Keratinocyte (primary cell): Measurements from ENCODE around the gene DPYD. TPM values are rescaled to one million over a fixed set of nuclear protein-coding genes. Genes with fewer than 3 reads are reported as not detected.

Source experiments
- DNase-seq: peaks from one replicate; pipeline ENCODE4 v3.0.0-alpha.2; 2011; ENCODE audit warnings: low read depth, missing footprints, low spot score
- FAIRE-seq: peaks from 2 replicates; lab custom pipeline; 2011; peaks lifted over from hg19 to GRCh38; lab: Jason Lieb, UNC
- H2AFZ ChIP-seq: 2 replicates; pipeline ENCODE4 v1.6.0; 2012; ENCODE audit warnings: low read length, control low read depth, inconsistent platforms; ENCODE audit not compliant: control insufficient read depth
- H3K27ac ChIP-seq: 2 replicates; pipeline ENCODE4 v1.5.1; 2011; ENCODE audit warnings: low read length; ENCODE audit not compliant: control insufficient read depth, insufficient read depth
- H3K27me3 ChIP-seq: 3 replicates; pipeline ENCODE4 v1.6.0; 2011; ENCODE audit warnings: low read length; ENCODE audit not compliant: control insufficient read depth, insufficient read depth; ENCODE audit errors: extremely low read depth
- H3K36me3 ChIP-seq, 2 experiments: 2 replicates in 1 of 2; 3 replicates in 1 of 2; pipeline ENCODE4 v1.5.1; 2011; ENCODE audit warnings: low read length in 2 of 2, mild to moderate bottlenecking in 1 of 2; ENCODE audit not compliant: control insufficient read depth in 2 of 2, insufficient read depth in 2 of 2; ENCODE audit errors: extremely low read depth in 1 of 2
- H3K4me1 ChIP-seq: 3 replicates; pipeline ENCODE4 v1.5.1; 2011; ENCODE audit warnings: low read length; ENCODE audit not compliant: control insufficient read depth, insufficient read depth; ENCODE audit errors: extremely low read depth
- H3K4me2 ChIP-seq: 3 replicates; pipeline ENCODE4 v1.6.0; 2011; ENCODE audit warnings: low read depth, low read length; ENCODE audit not compliant: control insufficient read depth, insufficient read depth; ENCODE audit errors: extremely low read depth
- H3K4me3 ChIP-seq, 3 experiments: fragments of 200-600 bp in 1 of 3; sonication (generic) in 1 of 3; 2 replicates in 2 of 3; 3 replicates in 1 of 3; pipeline ENCODE4 v1.5.1; 2011 to 2016; ENCODE audit warnings: low read length in 3 of 3, mild to moderate bottlenecking in 3 of 3, control low read depth in 2 of 3, inconsistent platforms in 1 of 3, low read depth in 1 of 3, mixed read lengths in 1 of 3, mixed run types in 1 of 3, moderate library complexity in 1 of 3; ENCODE audit not compliant: control insufficient read depth in 2 of 3, insufficient read depth in 2 of 3; ENCODE audit errors: extremely low read depth in 1 of 3
- H3K79me2 ChIP-seq: 2 replicates; pipeline ENCODE4 v1.6.0; 2012; ENCODE audit warnings: low read length; ENCODE audit not compliant: control insufficient read depth, insufficient read depth
- H3K9ac ChIP-seq: 3 replicates; pipeline ENCODE4 v1.6.0; 2011; ENCODE audit warnings: low read length; ENCODE audit not compliant: control insufficient read depth, insufficient read depth; ENCODE audit errors: extremely low read depth
- H3K9me1 ChIP-seq: 3 replicates; pipeline ENCODE4 v1.6.0; 2011; ENCODE audit warnings: low read length; ENCODE audit not compliant: control insufficient read depth, insufficient read depth; ENCODE audit errors: extremely low read depth
- H3K9me3 ChIP-seq: 2 replicates; pipeline ENCODE4 v1.5.1; 2012; ENCODE audit warnings: low read depth, low read length; ENCODE audit not compliant: control insufficient read depth
- H4K20me1 ChIP-seq: 3 replicates; pipeline ENCODE4 v1.6.0; 2011; ENCODE audit warnings: low read length; ENCODE audit not compliant: control insufficient read depth, insufficient read depth; ENCODE audit errors: extremely low read depth
- CTCF ChIP-seq, 3 experiments: IDR thresholded peaks in 1 of 3; conservative IDR thresholded peaks in 1 of 3; optimal IDR thresholded peaks in 1 of 3; 2 replicates in 2 of 3; 3 replicates in 1 of 3; pipeline versions ENCODE3 to v1.5.1; 2011; ENCODE audit warnings: low read length in 3 of 3, mild to moderate bottlenecking in 3 of 3, moderate library complexity in 2 of 3, control low read depth in 1 of 3, inconsistent platforms in 1 of 3; ENCODE audit not compliant: insufficient read depth in 2 of 3; ENCODE audit errors: extremely low read depth in 1 of 3
- EZH2 ChIP-seq: IDR thresholded peaks from one replicate; pipeline ENCODE4 v1.6.1; 2012; ENCODE audit warnings: inconsistent platforms, mild to moderate bottlenecking, low read length, moderate library complexity
- dilution Hi-C: fragments of 300-500 bp; cut with MboI; formaldehyde crosslinking; loops from one replicate; pipeline ENCODE4 v1.7.0; 2020; ENCODE audit warnings: low sequenced_read_pairs; ENCODE audit not compliant: extremely low pct_ligation_motif_present
- polyA plus RNA-seq, 5 experiments: library from polyadenylated mRNA; depleted of rRNA in 3 of 5; stranded (reverse) in 3 of 5; stranded (forward) in 1 of 5; unstranded in 1 of 5; fragments of >200 nt; gene quantifications; 1 replicate in 1 of 5; 2 replicates in 3 of 5; 3 replicates in 1 of 5; pipeline versions ENCODE4 v1.2.1 to v1.2.3, GENCODE V29; 2011 to 2012; ENCODE audit warnings: missing spikeins in 2 of 5, low read depth in 1 of 5, low replicate concordance in 1 of 5

DPYD gene
- polyA plus RNA-seq, 1 donor (not counting 4 experiments of a cell fraction or from before 2014, with no cell fraction given) = 1.9 TPM

- H3K9me3 ChIP-seq = no peaks in the 10 kb centered on the region
- no peak for DNase-seq
- H4K20me1 ChIP-seq = no peaks in the 10 kb centered on the region
- no peaks in the 10 kb centered on the region for H3K4me1 ChIP-seq
- no peak overlapping the region for H3K9ac ChIP-seq
- H3K4me3 ChIP-seq = no peak overlapping the region
- TF ChIP-seq EZH2 (no peak), CTCF (optimal IDR thresholded peaks at IDR 0.05 in 1 of 3, IDR thresholded peaks at IDR 0.05 in 1 of 3, conservative IDR thresholded peaks at IDR 0.05 in 1 of 3; ENCODE audit: extremely low read depth in 1 of 3, insufficient read depth in 2 of 3, low read length in 3 of 3) (no peak)
- no peak overlapping the region for H3K4me2 ChIP-seq
- H3K79me2 ChIP-seq = no peaks in the 10 kb centered on the region
- H2AFZ ChIP-seq = no peak overlapping the region
- no peak for FAIRE-seq
- H3K36me3 ChIP-seq = no peaks in the 10 kb centered on the region
- no peaks in the 10 kb centered on the region for H3K9me1 ChIP-seq
- dilution Hi-C loops = no loop called here
- H3K27ac ChIP-seq = no peak overlapping the region
- H3K27me3 ChIP-seq = no peaks in the 10 kb centered on the region
Observed at GRCh38 chr1:97674517-97674916, 246.3 kb downstream of the DPYD start.

- Histone ChIP-seq H2AFZ (no peak overlapping the region), H3K79me2 (no peaks in the 10 kb centered on the region), H3K4me3 (no peak overlapping the region), H3K27me3 (no peaks in the 10 kb centered on the region), H4K20me1 (no peaks in the 10 kb centered on the region), H3K36me3 (no peaks in the 10 kb centered on the region), H3K9me1 (no peaks in the 10 kb centered on the region), H3K4me1 (no peaks in the 10 kb centered on the region), H3K9me3 (no peaks in the 10 kb centered on the region), H3K4me2 (no peak overlapping the region), H3K27ac (no peak overlapping the region), H3K9ac (no peak overlapping the region)
- TF ChIP-seq CTCF (optimal IDR thresholded peaks at IDR 0.05 in 1 of 3, IDR thresholded peaks at IDR 0.05 in 1 of 3, conservative IDR thresholded peaks at IDR 0.05 in 1 of 3; ENCODE audit: extremely low read depth in 1 of 3, insufficient read depth in 2 of 3, low read length in 3 of 3) (peak; percentile 29 to 57 (median 33)), EZH2 (no peak)
- DNase-seq = no peak
- FAIRE-seq = peak; percentile 69
- dilution Hi-C loops = no loop called here
Observed at GRCh38 chr1:97668945-97669344, 251.9 kb downstream of the DPYD start.
